Prostate gland (tissue), 2 donors: Measurements from ENCODE around the gene ADM2. TPM values are rescaled to one million over a fixed set of nuclear protein-coding genes. Genes with fewer than 3 reads are reported as not detected.
"Not testable (repeated sequence)": the region's sequence is repeated elsewhere in the genome, so short reads cannot be mapped to it uniquely, and the experiment has no call there.

Experiments used
- DNase-seq: peaks from one replicate; pipeline ENCODE4 v3.0.0-alpha.2; 2019; ENCODE audit warnings: low spot score
- H3K27ac ChIP-seq, 2 donors: fragments of 200-600 bp; sonication (generic); 2 replicates each; pipeline ENCODE4 v1.5.1; 2017 to 2019
- H3K27me3 ChIP-seq: fragments of 200-600 bp; sonication (generic); replicated peaks from 2 replicates; pipeline ENCODE4 v1.5.1; 2019; ENCODE audit not compliant: insufficient read depth
- H3K36me3 ChIP-seq, 2 donors: fragments of 200-600 bp; sonication (generic); 1 replicate in 1 of 2; 2 replicates in 1 of 2; pipeline versions ENCODE4 v1.5.1 to v1.8.1; 2017 to 2019
- H3K4me1 ChIP-seq: fragments of 200-600 bp; sonication (generic); replicated peaks from 2 replicates; pipeline ENCODE4 v1.5.1; 2019
- H3K4me3 ChIP-seq, 2 donors: fragments of 200-600 bp; sonication (generic); 2 replicates each; pipeline ENCODE4 v1.5.1; 2017 to 2019
- H3K9me3 ChIP-seq: fragments of 200-600 bp; sonication (generic); 2 replicates; pipeline ENCODE4 v1.5.1; 2017
- CTCF ChIP-seq, 4 experiments: fragments of 200-600 bp in 2 of 4; fragments of 450-650 bp in 2 of 4; sonication (generic) in 2 of 4; IDR thresholded peaks; 1 replicate in 3 of 4; 2 replicates in 1 of 4; pipeline ENCODE4 v1.5.1; 2016 to 2019; ENCODE audit warnings: antibody characterized with exemption in 4 of 4, mild to moderate bottlenecking in 2 of 4, moderate library complexity in 2 of 4
- POLR2A ChIP-seq: fragments of 450-650 bp; IDR thresholded peaks from one replicate; pipeline ENCODE4 v1.6.1; 2016; ENCODE audit warnings: antibody characterized with exemption, mild to moderate bottlenecking
- POLR2AphosphoS5 ChIP-seq: sonication (generic); formaldehyde crosslinking; IDR thresholded peaks from one replicate; pipeline ENCODE4 v1.6.1; 2017; ENCODE audit warnings: antibody characterized with exemption
- WGBS: methylation state at CpG from one replicate; pipeline ENCODE4 v1.1.5; 2018; 5-methylcytosine and 5-hydroxymethylcytosine counted together
- intact Hi-C: fragments of 100-400 bp; cut with DNase I; formaldehyde crosslinking; loops from one replicate; pipeline ENCODE4 v1.14.2; 2022
- total RNA-seq, 2 donors: library from RNA; depleted of rRNA; stranded (reverse); fragments of >200 nt; gene quantifications; one replicate each; pipeline ENCODE4 v1.1.0, GENCODE V29; 2016

Gene ADM2
- total RNA-seq, 2 donors from 2014 or later = 7.3 to 7.9 TPM

GRCh38 chr22:50532824-50533796 is 51.8 kb downstream of the ADM2 start:
- no peak for DNase-seq
- TF ChIP-seq POLR2AphosphoS5 (no peak), POLR2A (no peak), CTCF (IDR thresholded peaks at IDR 0.05) (no peak)
- Histone ChIP-seq H3K27ac (peak overlapping the region; percentile 65 to 83), H3K4me3 (no peak overlapping the region), H3K9me3 (no peaks in the 10 kb centered on the region), H3K36me3 (no peaks in the 10 kb centered on the region), H3K27me3 (no peaks in the 10 kb centered on the region), H3K4me1 (peaks cover 8% of the 10 kb centered on the region)
- WGBS = 65% methylated on average over 19 of the region's 19 CpGs
- intact Hi-C loops = no loop called here

GRCh38 chr22:50533856-50534711 is 52.7 kb downstream of the ADM2 start:
- DNase-seq, H3K36me3 ChIP-seq, H3K4me3 ChIP-seq, H3K27me3 ChIP-seq, H3K4me1 ChIP-seq, H3K9me3 ChIP-seq, intact Hi-C loops: not testable (repeated sequence)
- peak overlapping the region in 1 of 2 donors; percentile 42 for H3K27ac ChIP-seq
- 37% methylated on average over 21 of the region's 21 CpGs for WGBS

- no peaks in the 10 kb centered on the region for H3K36me3 ChIP-seq
- H3K27me3 ChIP-seq = no peaks in the 10 kb centered on the region
- no peaks in the 10 kb centered on the region for H3K9me3 ChIP-seq
- H3K4me3 ChIP-seq = no peak overlapping the region
- TF ChIP-seq POLR2A (no peak), CTCF (IDR thresholded peaks at IDR 0.05) (no peak), POLR2AphosphoS5 (no peak)
- peaks cover 8% of the 10 kb centered on the region for H3K4me1 ChIP-seq
- intact Hi-C loops = no loop called here
- WGBS = 90% methylated on average over 8 of the region's 8 CpGs
- no peak overlapping the region for H3K27ac ChIP-seq
- no peak for DNase-seq
These were observed 53.8 kb downstream of the ADM2 start for GRCh38 chr22:50535113-50535512.

Other genes starting within 250 kb of the ADM2 start
- gene TUBGCP6, start 236.5 kb upstream of the ADM2 start, total RNA-seq = 100 to 1,000 TPM in 1 of 2 donors, 10 to 100 TPM in 1; 56.3 to 117 TPM
- 10 to 100 TPM; 36.9 to 41.3 TPM for gene HDAC10, start 230.3 kb upstream of the ADM2 start, total RNA-seq
- gene MAPK12, start 219.9 kb upstream of the ADM2 start, total RNA-seq = 10 to 100 TPM in 1 of 2 donors, 1 to 10 TPM in 1; 8.4 to 18.0 TPM
- 10 to 100 TPM; 11.4 to 14.1 TPM for gene MAPK11, start 211.2 kb upstream of the ADM2 start, total RNA-seq
- gene PLXNB2, start 173.9 kb upstream of the ADM2 start, total RNA-seq = 100 to 1,000 TPM; 259 to 309 TPM
- gene DENND6B, start 154.5 kb upstream of the ADM2 start, total RNA-seq = 10 to 100 TPM in 1 of 2 donors, 1 to 10 TPM in 1; 9.6 to 19.6 TPM
- gene PPP6R2, start 138.2 kb upstream of the ADM2 start, total RNA-seq = 100 to 1,000 TPM in 1 of 2 donors, 10 to 100 TPM in 1; 80.6 to 107 TPM
- 100 to 1,000 TPM in 1 of 2 donors, 10 to 100 TPM in 1; 44.9 to 144 TPM for gene SBF1, start 6.5 kb upstream of the ADM2 start, total RNA-seq
- not detected for gene MIOX, start 5.3 kb downstream of the ADM2 start, total RNA-seq
- 10 to 100 TPM; 76.6 to 94.3 TPM for gene LMF2, start 26.2 kb downstream of the ADM2 start, total RNA-seq
- gene NCAPH2, start 26.7 kb downstream of the ADM2 start, total RNA-seq = 10 to 100 TPM; 43.7 to 59.6 TPM
- gene SCO2, start 44.1 kb downstream of the ADM2 start, total RNA-seq = 1 to 10 TPM; 1.5 to 8.3 TPM
- 10 to 100 TPM; 35.8 to 42.8 TPM for gene TYMP, start 48.5 kb downstream of the ADM2 start, total RNA-seq
- under 1 TPM in 1 of 2 donors, not detected in 1; 0.62 TPM for gene KLHDC7B, start 64.4 kb downstream of the ADM2 start, total RNA-seq
- gene SYCE3, start 81.4 kb downstream of the ADM2 start, total RNA-seq = 10 to 100 TPM in 1 of 2 donors, not detected in 1; 10.2 TPM
- 10 to 100 TPM; 13.1 to 31.4 TPM for gene CPT1B, start 96.9 kb downstream of the ADM2 start, total RNA-seq
- 100 to 1,000 TPM in 1 of 2 donors, 10 to 100 TPM in 1; 52.1 to 112 TPM for gene CHKB, start 101.3 kb downstream of the ADM2 start, total RNA-seq
- gene MAPK8IP2, start 119.2 kb downstream of the ADM2 start, total RNA-seq = 10 to 100 TPM in 1 of 2 donors, 1 to 10 TPM in 1; 5.1 to 23.6 TPM
- gene ARSA, start 146.6 kb downstream of the ADM2 start, total RNA-seq = 10 to 100 TPM; 60.7 to 81.7 TPM
- gene SHANK3, start 191.3 kb downstream of the ADM2 start, total RNA-seq = 10 to 100 TPM in 1 of 2 donors, 1 to 10 TPM in 1; 9.1 to 18.3 TPM